Anterior cingulate cortex (tissue), 58 donors: ENCODE measurements around the gene SRP68.

Experiments
- DNase-seq, 58 donors: peaks; one replicate each; lab custom pipeline; 2025; lab: John Stamatoyannopoulos, UW

The SRP68 gene

DNA sequence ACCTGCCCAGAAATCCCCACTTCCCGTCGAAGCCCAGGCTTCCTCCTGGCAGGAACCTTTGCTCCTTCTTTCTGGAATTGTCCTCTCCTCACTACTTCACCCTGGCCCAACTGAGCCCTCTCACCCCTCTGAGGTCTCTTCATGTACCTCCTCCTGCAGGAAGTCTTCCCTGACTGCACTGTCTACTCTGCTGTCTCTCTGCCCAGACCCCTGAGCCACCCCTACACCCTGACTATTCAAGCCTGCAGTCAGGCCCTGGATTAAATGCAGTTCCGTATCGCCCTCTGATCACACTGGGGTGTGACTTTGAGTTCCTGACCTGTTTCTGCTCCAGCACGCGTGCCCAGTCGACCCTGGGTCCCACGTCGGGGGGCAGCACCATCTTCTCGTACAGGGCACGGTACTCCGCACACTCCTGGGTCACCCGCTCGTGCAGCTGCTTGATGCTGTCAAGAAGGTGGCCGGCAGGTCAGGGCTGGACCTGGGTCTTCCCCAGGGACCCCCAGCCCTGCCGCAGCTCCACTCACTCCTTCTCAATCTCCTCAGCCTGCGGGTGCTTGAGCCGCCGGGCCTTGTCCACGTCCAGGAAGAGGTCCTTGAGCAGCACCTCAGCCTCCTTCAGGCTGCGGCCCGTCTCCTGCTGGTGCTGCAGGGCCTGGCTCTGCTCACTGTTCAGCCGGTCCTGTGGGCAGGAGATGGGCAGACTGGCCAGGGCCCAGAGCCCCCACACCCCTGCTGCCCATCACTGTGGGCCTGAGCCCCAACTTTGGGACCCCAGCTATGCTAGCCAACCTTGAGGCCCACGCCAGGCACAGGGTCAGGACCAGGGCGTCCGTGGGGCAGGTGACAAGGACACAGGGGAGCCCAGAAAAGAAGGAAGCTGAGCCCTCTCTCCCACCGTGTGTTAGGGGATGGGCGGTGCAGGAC is 49.1 kb downstream of the SRP68 start:
- DNase-seq, result no peak

DNA sequence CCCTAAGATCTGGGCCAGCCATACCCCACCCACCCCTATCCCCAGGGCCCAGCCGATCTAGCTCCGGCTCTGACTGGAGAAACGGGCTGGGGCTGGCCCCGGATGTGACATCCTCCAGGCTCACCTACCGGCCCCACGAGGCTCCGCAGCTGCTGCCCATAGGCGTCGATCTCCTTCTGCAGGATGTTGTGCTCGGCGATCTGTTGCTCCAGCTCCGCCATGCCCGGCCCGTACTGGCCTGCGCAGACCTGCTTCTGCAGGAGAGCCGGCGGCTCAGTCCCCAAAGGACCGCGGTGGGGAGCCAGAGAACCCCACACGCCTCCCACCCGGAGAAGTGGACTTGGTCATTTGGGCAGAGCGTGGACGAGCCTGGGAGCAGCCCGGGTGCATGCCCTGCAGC is 50.0 kb downstream of the SRP68 start:
- no peak for DNase-seq

DNA sequence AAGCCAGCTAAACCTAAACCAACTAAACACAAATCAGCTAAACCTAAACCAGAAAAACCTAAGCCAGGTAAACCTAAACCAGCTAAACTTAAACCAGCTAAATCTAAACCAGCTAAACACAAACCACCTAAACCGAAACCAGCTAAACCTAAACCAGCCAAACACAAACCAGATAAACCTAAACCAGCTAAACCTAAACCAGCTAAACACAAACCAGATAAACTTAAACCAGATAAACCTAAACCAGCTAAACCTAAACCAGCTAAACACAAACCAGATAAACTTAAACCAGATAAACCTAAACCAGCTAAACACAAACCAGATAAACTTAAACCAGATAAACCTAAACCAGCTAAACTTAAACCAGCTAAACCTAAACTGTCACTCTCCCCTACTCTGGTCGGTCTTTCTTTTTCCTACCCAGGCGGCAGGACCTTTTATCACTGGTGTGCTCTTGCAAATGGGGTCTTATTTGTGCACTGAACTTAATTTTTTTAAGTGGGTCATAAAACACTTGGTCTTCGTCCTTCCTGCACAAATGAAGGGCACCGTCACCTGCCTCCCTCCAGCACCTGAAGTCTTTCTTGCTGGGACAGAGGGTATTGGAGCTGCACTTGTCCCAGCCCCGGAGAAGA is 52.4 kb downstream of the SRP68 start:
- DNase-seq, result no peak

DNA sequence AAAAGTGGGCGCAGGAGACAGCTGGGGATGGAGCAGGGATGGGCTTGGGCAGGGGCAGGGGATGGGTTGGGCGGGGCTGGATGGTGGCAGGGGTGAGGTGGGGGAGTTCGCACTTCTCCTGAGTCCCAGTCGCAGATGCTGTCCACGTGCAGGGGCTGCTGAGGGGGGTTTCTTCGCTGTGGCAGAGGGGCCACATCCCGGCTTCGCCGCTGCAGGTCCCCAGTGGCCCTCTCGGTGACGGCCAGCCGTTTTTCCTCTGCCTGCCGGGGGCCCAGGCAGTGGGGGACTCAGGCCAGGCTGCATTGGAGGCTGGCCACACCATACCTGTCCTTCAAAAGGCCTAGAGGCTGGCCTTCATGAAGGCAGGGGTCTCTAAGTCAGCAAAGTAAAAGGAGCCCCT is 53.5 kb downstream of the SRP68 start:
- DNase-seq, result no peak

DNA sequence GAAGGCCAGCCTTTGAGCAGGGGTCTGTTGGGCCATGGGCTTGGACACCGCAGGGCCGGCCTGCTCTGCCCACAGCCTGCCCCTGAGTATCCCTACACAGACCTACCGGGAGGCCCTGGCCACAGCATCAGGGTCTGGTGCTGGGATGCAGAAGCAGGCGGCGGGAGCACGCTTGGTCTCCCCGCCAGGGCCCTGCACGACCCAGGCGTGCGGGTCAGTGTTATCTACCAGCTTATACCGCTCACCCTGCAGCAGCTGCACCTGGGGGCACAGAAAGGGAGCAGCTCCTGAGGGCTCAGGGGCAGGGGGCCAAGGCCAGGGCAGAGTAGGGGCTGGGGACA is 54.0 kb downstream of the SRP68 start:
- DNase-seq, result no peak

DNA sequence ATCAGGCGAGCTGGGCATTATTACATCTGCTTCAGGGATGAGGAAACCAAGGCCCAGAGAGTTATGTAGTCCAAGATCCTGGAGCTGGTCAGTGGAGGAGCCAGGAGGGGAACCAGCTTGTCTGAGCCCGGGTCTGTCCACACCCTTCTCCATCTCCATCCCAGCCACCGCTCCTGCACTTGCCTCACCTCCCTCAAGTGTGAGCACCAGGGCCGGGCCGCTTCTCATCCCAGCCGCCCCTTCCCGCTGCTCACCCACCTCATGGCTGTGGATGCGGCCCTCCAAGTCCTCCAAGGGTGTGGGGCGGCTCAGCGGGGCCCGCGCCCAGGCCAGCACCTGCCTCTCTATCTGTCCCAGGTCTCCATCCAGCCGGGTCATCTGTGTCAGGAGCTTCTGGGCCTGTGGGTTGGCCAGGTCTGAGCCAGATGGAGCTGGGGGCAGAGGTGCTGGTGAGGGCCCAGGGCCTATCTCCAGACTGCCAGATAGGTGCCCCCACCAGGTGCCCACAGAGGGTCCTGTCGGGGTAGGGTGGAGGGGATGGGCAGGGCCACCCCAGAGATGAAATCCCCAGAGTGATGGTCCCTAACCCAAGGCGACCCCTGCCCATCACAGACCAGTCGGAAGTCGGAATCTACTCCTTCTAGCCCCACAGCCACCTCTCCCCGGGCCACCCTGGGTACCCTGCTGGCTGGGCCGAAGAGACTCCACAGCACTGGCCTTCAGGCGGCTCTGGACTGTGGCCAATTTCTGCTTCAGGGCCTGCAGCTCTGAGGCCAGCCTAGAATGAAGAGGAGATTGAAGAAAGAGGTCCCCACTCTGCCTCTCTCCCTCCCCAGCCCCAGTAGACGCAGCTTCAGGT is 54.6 kb downstream of the SRP68 start:
- no peak for DNase-seq

DNA sequence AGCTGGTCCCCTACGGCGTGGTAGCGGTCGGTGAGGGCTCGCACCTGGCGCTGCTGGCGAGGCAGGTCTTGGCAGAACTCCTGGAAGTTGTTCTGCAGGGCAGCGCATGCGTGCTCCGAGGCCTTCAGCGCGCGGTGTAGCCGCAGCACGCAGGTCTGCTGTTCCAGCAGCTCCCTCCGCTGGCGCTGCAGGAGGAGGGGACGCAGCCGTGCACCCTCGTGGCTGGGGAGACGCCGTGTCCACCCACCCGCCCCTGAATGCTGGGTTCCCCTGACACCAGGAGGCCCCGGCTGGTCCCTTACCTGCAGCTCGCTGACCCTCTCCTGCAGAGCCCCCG is 57.4 kb downstream of the SRP68 start:
- no peak for DNase-seq

DNA sequence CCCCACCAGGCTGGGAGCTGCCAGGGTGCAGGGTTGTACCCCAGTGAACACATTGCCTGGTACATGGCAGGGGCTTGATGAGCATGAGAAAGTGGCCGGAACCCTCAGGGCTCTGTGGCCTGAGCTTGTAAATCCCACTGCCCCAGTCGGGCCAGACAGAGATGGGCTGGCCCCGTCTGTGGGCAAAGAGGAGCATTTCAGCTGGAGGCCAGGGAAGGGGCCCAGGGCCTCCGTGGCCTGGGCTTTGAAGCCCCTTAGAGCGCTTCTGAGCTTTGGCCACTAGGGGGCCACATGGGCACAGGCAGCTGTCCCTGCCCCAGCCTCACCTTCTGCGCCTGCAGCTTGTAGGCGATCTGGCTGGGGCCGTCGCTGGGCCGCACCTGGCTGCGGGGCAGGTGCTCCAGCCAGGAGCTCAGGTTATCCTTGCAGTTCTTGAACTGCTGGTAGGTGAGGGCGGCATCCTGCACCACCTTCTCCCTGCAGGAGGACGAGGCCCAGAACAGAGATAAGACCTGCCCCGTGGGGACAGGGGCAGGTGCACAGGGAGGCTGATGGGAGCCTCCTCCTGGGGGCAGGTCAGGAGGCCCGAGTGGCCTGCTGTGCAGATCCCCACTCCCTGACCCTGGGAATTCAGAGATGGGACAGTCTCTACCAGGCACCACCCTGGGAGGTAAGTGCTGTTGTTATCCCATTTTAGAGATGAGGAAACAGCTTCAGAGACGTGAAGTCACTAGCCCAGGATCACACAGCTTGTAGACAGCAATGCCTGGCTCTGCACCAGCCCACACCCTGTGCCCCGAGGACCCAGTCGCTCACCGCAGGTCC is 58.0 kb downstream of the SRP68 start:
- peak in 39 of 58 donors; percentile 5 to 59 (median 21) for DNase-seq

DNA sequence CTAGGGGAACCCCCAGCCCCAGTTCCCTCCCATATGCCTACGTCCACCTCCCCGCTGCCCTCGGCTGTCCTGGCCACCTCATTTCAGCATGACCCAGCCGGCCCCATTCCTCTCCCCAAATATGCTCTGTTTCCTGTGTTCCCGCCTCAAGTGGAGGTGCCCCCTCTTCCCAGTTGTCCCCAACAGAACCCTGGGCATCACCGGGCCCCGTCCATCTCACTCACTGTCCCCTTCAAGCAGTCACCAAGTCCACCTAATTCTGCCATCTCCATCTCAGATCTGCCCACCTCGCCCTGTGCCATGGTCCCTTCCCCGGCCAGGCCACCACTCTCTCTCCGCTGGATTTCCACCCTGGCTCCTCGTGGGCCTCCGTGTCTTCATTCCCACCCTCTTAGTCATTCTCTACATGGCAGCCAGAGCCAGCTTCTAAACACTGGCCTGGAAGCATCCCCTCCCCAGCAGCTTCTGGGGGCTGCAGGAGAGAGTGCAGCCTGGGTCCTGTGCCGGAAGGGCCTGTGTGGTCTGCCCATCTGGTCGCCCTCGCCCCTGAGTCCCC is 58.9 kb downstream of the SRP68 start:
- no peak for DNase-seq

DNA sequence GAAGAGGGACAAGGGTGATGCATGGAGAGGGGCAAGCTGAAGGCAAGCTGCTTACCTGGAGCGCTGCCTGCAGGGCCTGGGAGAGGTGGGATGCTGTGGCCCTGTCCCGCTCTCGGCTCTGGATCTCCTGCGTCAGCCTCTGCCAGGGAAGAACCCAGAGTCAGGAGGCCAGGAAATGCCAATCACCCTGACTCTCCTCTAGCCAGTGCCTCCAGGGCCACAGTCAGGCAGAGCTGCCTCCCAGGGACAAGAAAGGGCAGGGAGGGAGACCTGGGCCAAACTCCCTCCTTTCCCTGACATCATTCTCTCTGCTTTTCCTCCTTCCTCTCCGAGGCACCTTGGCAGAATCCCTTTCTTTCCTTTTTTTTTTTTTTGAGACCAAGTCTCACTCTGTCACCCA is 60.4 kb downstream of the SRP68 start:
- no peak for DNase-seq

DNA sequence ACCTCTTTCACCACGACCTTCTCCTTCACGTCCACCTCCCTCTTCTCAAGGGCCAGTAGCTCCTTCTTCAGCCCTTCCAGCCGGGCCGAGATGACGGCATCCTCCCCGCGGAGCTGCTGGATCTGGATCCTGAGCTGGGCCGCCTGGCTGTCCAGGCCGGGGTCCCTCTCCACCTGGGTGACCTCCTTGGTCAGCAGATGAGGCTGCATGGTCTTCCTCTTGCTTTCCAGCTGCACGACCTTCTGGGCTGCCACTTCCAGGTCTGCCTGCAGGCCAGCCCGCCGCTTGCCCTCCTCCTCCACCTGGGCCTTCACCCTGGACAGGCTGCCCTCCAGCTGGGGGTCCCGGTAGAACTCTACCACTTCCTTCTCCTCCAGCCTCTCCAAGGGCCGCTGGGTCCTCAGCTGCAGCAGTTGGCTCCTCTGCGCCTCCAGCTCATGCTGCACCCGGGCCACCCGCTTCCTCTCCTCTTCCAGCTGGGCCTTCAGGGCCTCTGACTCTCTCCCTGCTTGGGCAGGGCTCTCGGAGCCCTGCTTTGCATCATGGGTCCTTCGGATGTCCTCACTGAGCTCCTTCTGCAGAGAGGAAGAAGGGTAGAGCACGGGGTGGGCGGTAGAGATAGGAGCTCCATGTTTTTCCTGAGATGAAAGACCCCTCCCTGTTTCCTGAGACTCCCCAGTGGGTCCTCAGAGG is 62.2 kb downstream of the SRP68 start:
- no peak for DNase-seq

DNA sequence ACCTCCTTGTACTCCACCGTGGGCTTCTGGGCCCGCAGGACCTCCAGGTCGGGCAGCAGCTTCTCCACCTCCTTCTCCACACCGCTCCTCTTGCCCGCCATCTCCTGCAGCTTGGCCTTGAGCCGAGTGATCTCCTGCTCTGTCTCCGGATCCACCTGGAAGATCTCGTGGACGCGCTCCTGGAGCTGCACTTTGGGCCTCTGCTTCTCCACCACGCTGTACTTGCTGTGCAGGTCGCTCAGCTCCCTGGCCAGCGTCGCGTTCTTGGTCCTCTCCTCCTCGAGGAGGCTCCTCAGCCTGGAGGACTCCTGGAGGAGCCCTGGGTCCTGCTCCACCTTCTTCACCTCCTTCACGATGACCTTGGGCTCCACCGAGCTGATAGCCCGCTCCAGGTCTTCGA is 62.9 kb downstream of the SRP68 start:
- no peak for DNase-seq

DNA sequence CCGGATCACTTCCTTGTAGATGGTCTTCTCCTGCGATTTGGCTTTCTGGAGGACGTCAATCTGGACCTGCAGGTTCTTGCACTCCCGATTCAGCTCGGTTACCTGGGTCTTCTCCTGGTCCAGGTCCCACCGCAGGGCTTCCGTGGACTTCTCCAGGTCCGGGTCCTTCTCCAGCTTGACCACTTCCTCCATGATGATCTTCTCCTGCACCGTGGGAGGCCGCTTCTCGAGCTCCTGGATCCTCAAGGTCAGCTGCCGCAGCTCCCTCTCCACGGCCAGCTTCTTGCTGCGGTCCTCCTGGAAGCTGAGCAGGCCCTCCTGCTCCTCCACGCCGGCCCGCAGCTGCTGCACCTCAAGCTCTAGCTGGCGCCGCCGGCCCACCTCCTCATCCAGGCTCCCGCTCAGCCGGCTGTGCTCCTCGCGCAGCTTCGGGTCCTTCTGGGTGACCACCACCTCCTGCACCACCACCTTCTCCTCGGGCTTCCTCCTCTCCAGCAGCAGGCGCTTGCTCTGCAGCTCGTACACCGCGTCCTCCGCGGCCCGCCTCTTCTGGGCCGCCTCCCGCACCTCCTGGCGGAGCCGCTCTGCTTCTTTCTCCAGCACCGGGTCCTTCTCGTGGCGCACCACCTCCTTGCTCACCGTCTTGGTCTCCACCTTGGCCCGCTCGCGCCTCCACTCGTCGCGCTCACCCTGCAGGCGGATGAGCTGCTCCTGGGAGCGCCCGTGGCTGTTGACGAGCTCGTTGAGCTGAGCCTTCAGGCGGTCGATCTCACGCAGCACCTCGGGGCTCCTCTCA is 63.5 kb downstream of the SRP68 start:
- DNase-seq, result no peak

DNA sequence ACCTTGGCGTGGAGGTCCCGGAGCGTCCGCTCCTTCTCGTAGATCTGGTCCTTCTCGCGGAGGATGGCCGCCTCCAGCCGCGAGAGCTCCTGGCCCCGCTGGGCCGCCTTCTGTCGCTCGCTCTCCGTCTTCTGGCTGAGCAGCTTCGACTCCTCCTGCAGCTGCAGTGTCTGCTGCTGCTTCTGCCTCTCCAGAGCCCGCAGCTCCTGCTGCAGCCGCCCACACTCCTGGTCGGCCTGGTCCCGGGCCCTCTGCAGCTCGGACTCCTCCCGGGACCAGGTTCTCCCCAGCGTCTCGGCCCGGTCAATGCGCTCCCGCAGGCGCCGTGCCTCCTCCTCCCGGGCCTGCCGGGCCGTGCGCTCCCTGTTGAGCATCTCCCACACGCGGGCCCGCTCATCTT is 64.1 kb downstream of the SRP68 start:
- DNase-seq, result no peak

DNA sequence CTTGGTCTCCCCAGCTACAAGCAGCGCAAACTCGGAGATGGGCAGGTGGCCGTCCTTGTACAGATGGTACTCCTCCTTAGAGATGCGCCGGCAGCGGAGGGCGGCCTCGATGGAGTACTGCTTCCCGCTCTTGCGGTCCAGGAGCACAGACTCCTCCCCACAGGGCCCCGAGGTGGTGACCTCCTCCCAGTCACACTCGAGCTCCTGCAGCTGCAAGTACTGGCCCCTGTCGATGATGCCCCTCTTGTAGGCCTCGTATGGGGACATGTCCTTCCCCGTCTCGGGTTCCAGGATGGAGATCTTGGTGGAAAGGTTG is 64.5 kb downstream of the SRP68 start:
- no peak for DNase-seq

DNA sequence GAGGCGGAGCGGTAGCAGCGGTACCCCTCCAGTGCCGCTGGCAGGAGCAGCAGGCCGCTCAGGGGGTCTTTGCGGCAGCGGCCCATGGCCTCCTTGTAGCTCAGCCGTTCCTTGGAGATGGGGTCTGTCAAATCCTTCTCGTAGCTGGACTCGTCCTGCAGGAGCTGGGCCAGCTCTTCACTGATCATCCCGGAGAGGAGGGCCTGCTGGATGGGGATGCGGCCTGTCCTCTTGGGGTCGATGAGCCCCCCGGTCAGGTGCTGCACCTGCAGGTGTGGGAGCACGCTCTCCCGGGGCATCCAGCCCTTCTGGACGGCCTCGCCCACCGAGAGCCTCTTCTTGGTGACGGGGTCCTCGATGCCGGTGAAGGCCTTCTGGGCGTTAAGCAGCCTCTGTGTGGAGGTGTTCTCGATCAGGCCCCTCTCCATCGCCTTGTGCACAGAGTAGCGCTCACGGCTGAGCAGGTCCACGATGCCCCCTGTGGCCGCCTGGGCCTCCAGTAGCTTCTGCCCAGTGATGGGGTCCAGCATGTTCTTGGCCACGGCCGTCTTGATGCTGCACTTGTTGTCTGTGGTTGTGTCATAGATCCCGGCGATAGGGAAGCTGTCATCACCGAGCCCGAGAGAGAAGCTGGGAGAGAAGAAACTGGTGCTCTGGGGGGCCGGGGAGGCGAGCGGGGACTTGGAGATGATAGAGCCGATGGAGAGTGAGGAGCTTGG is 65.0 kb downstream of the SRP68 start:
- DNase-seq, result no peak

DNA sequence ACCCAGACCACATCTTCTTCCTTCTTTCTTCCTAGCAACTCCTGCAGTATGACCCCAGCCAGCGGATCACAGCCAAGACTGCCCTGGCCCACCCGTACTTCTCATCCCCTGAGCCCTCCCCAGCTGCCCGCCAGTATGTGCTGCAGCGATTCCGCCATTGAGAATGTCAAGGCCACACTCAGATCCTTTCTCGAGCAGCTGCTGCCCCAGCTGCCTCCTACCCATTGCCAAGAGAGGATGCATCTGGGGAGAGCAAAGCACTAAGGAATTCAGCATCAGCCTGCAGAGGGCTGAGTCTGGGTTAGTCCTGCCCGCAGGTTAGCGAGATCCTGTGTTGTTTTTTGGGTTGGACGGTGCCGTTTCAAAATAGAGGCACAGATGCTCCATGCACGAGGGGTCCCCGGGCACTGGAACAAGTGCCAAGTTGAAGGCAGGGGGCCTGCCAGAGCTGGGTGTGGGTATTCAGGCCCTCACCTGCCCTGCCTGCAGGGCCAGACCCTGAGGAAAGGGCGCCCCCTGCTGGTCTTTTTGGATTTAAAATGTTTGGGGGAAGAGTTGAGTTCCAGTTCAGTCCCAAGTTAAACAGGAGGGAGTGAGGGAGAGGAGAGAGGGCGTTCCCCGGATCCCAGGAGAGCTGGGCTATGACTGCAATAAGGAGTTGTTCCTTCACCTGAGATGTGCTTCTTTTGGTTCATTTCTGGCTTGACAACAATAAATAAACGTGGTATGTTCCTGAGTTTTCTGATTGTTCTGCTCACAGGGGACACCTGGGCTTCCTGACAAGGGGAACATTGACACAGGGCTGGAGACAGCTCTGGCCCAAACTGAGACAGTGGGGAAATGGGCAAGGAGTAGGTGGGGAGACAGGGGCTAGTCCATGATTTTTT is 66.8 kb downstream of the SRP68 start:
- peak in 48 of 58 donors; percentile 6 to 82 (median 39) for DNase-seq
